Measurements from ENCODE around the gene CAPN6. TPM values are rescaled to one million over a fixed set of nuclear protein-coding genes. Genes with fewer than 3 reads are reported as not detected.

CAPN6 gene
- total RNA-seq, 1 experiment from 2014 or later: 0.08 TPM

- in situ Hi-C loops (cut with HindIII; ENCODE audit: low pct_unique_long_range_greater_than_20kb, low sequenced_read_pairs) (no loop called here), intact Hi-C loops (cut with micrococcal nuclease; ENCODE audit: unreplicated experiment) (no loop called here)
- ATAC-seq (no peak), DNase-seq (ENCODE audit: low read depth, low spot score) (no peak)
- BruUV-seq (replicated peaks): no TSS peak
- TF ChIP-seq REST (IDR thresholded peaks at IDR 0.05; ENCODE audit: insufficient read depth in 1 of 2, low read depth in 2 of 2, low read length in 1 of 2) (no peak), SIN3A (IDR thresholded peaks at IDR 0.05; ENCODE audit: borderline replicate concordance, insufficient read depth, low read depth, low read length) (no peak), CTCF (IDR thresholded peaks at IDR 0.05) (no peak), POLR2AphosphoS5 (IDR thresholded peaks at IDR 0.05; ENCODE audit: low read depth, low read length) (no peak), TCF7L2 (IDR thresholded peaks at IDR 0.05; ENCODE audit: low read depth, low read length) (no peak)
- H3K4me3 ChIP-seq (ENCODE audit: low read depth in 2 of 2, low read length in 2 of 2): no peak overlapping the region
- H3K27me3 ChIP-seq (ENCODE audit: control insufficient read depth, insufficient read depth, low read length): no peaks in the 10 kb centered on the region
- no peak overlapping the region for H3K27ac ChIP-seq (ENCODE audit: low read length)
- H3K4me1 ChIP-seq (ENCODE audit: control insufficient read depth, insufficient read depth, low read length): no peaks in the 10 kb centered on the region
- CTCF ChIA-PET: no interaction called here
- no peaks in the 10 kb centered on the region for H3K9me3 ChIP-seq (ENCODE audit: control insufficient read depth, insufficient read depth, low read depth, low read length)
- POLR2A ChIA-PET: no interaction called here
- no peaks in the 10 kb centered on the region for H3K36me3 ChIP-seq (ENCODE audit: control insufficient read depth, insufficient read depth, low read length)
Observed at GRCh38 chrX:111309083-111309482, 38.8 kb upstream of the CAPN6 start.

- no peaks in the 10 kb centered on the region for H3K9me3 ChIP-seq (ENCODE audit: control insufficient read depth, insufficient read depth, low read depth, low read length)
- no peak overlapping the region for H3K4me3 ChIP-seq (ENCODE audit: low read depth in 2 of 2, low read length in 2 of 2)
- intact Hi-C loops (cut with micrococcal nuclease; ENCODE audit: unreplicated experiment): no loop called here
- no TSS peak for BruUV-seq (replicated peaks)
- CTCF ChIA-PET: no interaction called here
- DNase-seq (ENCODE audit: low read depth, low spot score) (no peak), ATAC-seq (no peak)
- no peaks in the 10 kb centered on the region for H3K27me3 ChIP-seq (ENCODE audit: control insufficient read depth, insufficient read depth, low read length)
- no peaks in the 10 kb centered on the region for H3K36me3 ChIP-seq (ENCODE audit: control insufficient read depth, insufficient read depth, low read length)
- in situ Hi-C loops (cut with HindIII; ENCODE audit: low pct_unique_long_range_greater_than_20kb, low sequenced_read_pairs): no loop called here
- no peaks in the 10 kb centered on the region for H3K4me1 ChIP-seq (ENCODE audit: control insufficient read depth, insufficient read depth, low read length)
- POLR2A ChIA-PET: no interaction called here
- no peak overlapping the region for H3K27ac ChIP-seq (ENCODE audit: low read length)
- no peak for TF ChIP-seq CTCF (IDR thresholded peaks at IDR 0.05)
- no peak for TF ChIP-seq TCF7L2 (IDR thresholded peaks at IDR 0.05; ENCODE audit: low read depth, low read length)
Observed at GRCh38 chrX:111308039-111308438, 37.8 kb upstream of the CAPN6 start.

- in situ Hi-C loops (cut with HindIII; ENCODE audit: low pct_unique_long_range_greater_than_20kb, low sequenced_read_pairs) (no loop called here), intact Hi-C loops (cut with micrococcal nuclease; ENCODE audit: unreplicated experiment) (no loop called here)
- Histone ChIP-seq H3K27me3 (ENCODE audit: control insufficient read depth, insufficient read depth, low read length) (no peaks in the 10 kb centered on the region), H3K4me3 (ENCODE audit: low read depth in 2 of 2, low read length in 2 of 2) (no peak overlapping the region), H3K9me3 (ENCODE audit: control insufficient read depth, insufficient read depth, low read depth, low read length) (no peaks in the 10 kb centered on the region), H3K27ac (ENCODE audit: low read length) (no peak overlapping the region), H3K36me3 (ENCODE audit: control insufficient read depth, insufficient read depth, low read length) (no peaks in the 10 kb centered on the region), H3K4me1 (ENCODE audit: control insufficient read depth, insufficient read depth, low read length) (no peaks in the 10 kb centered on the region)
- CTCF ChIA-PET: no interaction called here
- no peak for TF ChIP-seq CTCF (IDR thresholded peaks at IDR 0.05)
- ATAC-seq (no peak), DNase-seq (ENCODE audit: low read depth, low spot score) (no peak)
- BruUV-seq (replicated peaks): no TSS peak
- POLR2A ChIA-PET: no interaction called here
Observed at GRCh38 chrX:111302284-111302683, 32.0 kb upstream of the CAPN6 start.

All from Panc1 (cell line).